Liver (tissue), 9 donors: Measurements from ENCODE around the gene SUPT4H1. TPM values are rescaled to one million over a fixed set of nuclear protein-coding genes. Genes with fewer than 3 reads are reported as not detected.

Source experiments
- DNase-seq: peaks from one replicate; pipeline ENCODE4 v3.0.0-alpha.2; 2017; ENCODE audit warnings: low spot score
- H3K27ac ChIP-seq, 2 donors: one replicate each; pipeline ENCODE4 v1.7.0; 2013; ENCODE audit warnings: inconsistent platforms in 2 of 2, low read length in 2 of 2, control low read depth in 1 of 2, low read depth in 1 of 2, mild to moderate bottlenecking in 1 of 2
- H3K27me3 ChIP-seq, 4 donors: one replicate each; pipeline versions ENCODE4 v1.6.1 to v1.7.0; 2013; ENCODE audit warnings: low read length in 3 of 4, inconsistent platforms in 1 of 4, mild to moderate bottlenecking in 1 of 4, moderate library complexity in 1 of 4; ENCODE audit not compliant: control insufficient read depth in 4 of 4, insufficient read depth in 4 of 4
- H3K36me3 ChIP-seq, 4 donors: one replicate each; pipeline versions ENCODE4 v1.6.1 to v1.7.0; 2013; ENCODE audit warnings: low read length in 3 of 4, mild to moderate bottlenecking in 3 of 4, low read depth in 1 of 4, moderate library complexity in 1 of 4; ENCODE audit not compliant: control insufficient read depth in 4 of 4, insufficient read depth in 3 of 4
- H3K4me1 ChIP-seq, 4 donors: one replicate each; pipeline versions ENCODE4 v1.6.1 to v1.7.0; 2013; ENCODE audit warnings: low read length in 3 of 4, mild to moderate bottlenecking in 3 of 4, moderate library complexity in 1 of 4; ENCODE audit not compliant: control insufficient read depth in 4 of 4, insufficient read depth in 4 of 4
- H3K4me3 ChIP-seq, 3 donors: one replicate each; pipeline versions ENCODE4 v1.6.1 to v1.7.0; 2013; ENCODE audit warnings: low read length in 3 of 3, control low read depth in 1 of 3, low read depth in 1 of 3, mild to moderate bottlenecking in 1 of 3
- H3K9ac ChIP-seq, 2 donors: one replicate each; pipeline ENCODE4 v1.7.0; 2013; ENCODE audit warnings: low read length in 2 of 2, mild to moderate bottlenecking in 2 of 2, moderate library complexity in 2 of 2, control low read depth in 1 of 2, low read depth in 1 of 2
- H3K9me3 ChIP-seq, 4 donors: one replicate each; pipeline versions ENCODE4 v1.6.1 to v1.7.0; 2013; ENCODE audit warnings: low read length in 3 of 4; ENCODE audit not compliant: control insufficient read depth in 4 of 4
- ATF3 ChIP-seq: IDR thresholded peaks from 2 replicates; pipeline ENCODE4 v1.6.1; 2016; ENCODE audit warnings: antibody characterized with exemption
- EGR1 ChIP-seq, 2 donors: IDR thresholded peaks; 2 replicates each; pipeline ENCODE4 v1.6.1; 2016 to 2018; ENCODE audit warnings: antibody characterized with exemption in 2 of 2, low read depth in 2 of 2
- FOXA1 ChIP-seq: IDR thresholded peaks from 2 replicates; pipeline ENCODE4 v1.6.1; 2016; ENCODE audit warnings: antibody characterized with exemption
- FOXA2 ChIP-seq: IDR thresholded peaks from 2 replicates; pipeline ENCODE4 v1.6.1; 2016; ENCODE audit warnings: antibody characterized with exemption
- GABPA ChIP-seq, 2 donors: IDR thresholded peaks in 1 of 2; conservative IDR thresholded peaks in 1 of 2; 2 replicates each; pipeline ENCODE4 v1.6.1; 2016; ENCODE audit warnings: antibody characterized with exemption in 2 of 2, mild to moderate bottlenecking in 1 of 2, moderate library complexity in 1 of 2
- HNF4A ChIP-seq, 2 donors: conservative IDR thresholded peaks; 2 replicates each; pipeline ENCODE4 v1.6.1; 2016; ENCODE audit warnings: antibody characterized with exemption in 2 of 2, mild to moderate bottlenecking in 2 of 2
- HNF4G ChIP-seq: IDR thresholded peaks from 2 replicates; pipeline ENCODE4 v1.6.1; 2016; ENCODE audit warnings: antibody characterized with exemption
- JUND ChIP-seq, 2 donors: IDR thresholded peaks; 2 replicates each; pipeline ENCODE4 v1.6.1; 2016; ENCODE audit warnings: antibody characterized with exemption in 2 of 2
- MAX ChIP-seq: IDR thresholded peaks from 2 replicates; pipeline ENCODE4 v1.6.1; 2016; ENCODE audit warnings: antibody characterized with exemption
- NR2F2 ChIP-seq: IDR thresholded peaks from 2 replicates; pipeline ENCODE4 v1.6.1; 2016; ENCODE audit warnings: antibody characterized with exemption
- RAD21 ChIP-seq, 2 donors: IDR thresholded peaks; 2 replicates each; pipeline ENCODE4 v1.6.1; 2016; ENCODE audit warnings: antibody characterized with exemption in 2 of 2, mild to moderate bottlenecking in 2 of 2
- REST ChIP-seq: IDR thresholded peaks from 2 replicates; pipeline ENCODE4 v1.6.1; 2016; ENCODE audit warnings: antibody characterized with exemption, mild to moderate bottlenecking
- RXRA ChIP-seq, 2 donors: IDR thresholded peaks; 2 replicates each; pipeline ENCODE4 v1.6.1; 2017 to 2018; ENCODE audit warnings: antibody characterized with exemption in 2 of 2, mild to moderate bottlenecking in 1 of 2
- SP1 ChIP-seq: IDR thresholded peaks from 2 replicates; pipeline ENCODE4 v1.6.1; 2018; ENCODE audit warnings: antibody characterized with exemption, mild to moderate bottlenecking
- TAF1 ChIP-seq: conservative IDR thresholded peaks from 2 replicates; pipeline ENCODE4 v1.6.1; 2016; ENCODE audit warnings: antibody characterized with exemption, mild to moderate bottlenecking
- WGBS: extraction: QIAGEN DNeasy Blood & Tissue Kit; methylation state at CpG from one replicate; pipeline ENCODE4 v1.1.7; 2013; 5-methylcytosine and 5-hydroxymethylcytosine counted together
- polyA plus RNA-seq, 2 donors: library from polyadenylated mRNA; stranded (reverse) in 1 of 2; unstranded in 1 of 2; fragments of 200-250 nt in 1 of 2; fragments of >200 nt in 1 of 2; fragmentation: Nextera tagmentation in 1 of 2; extraction: Ambion mirVana in 1 of 2; gene quantifications; one replicate each; pipeline versions ENCODE4 v1.2.1 to v1.2.3, GENCODE V29; 2013 to 2015
- total RNA-seq, 2 donors: library from RNA; depleted of rRNA; stranded (reverse); fragments of >200 nt; gene quantifications; one replicate each; pipeline ENCODE4 v1.2.3, GENCODE V29; 2014
- TF ChIP-seq, protein P1 (sequence below): IDR thresholded peaks from 2 replicates; pipeline ENCODE4 v1.6.1; 2016; ENCODE audit warnings: antibody characterized with exemption
- TF ChIP-seq, protein P2 (sequence below): fragments of 150-350 bp; IDR thresholded peaks from 2 replicates; pipeline ENCODE4 v1.5.1; 2017; ENCODE audit warnings: improper control_type of control experiment, low read depth, low read length; ENCODE audit not compliant: missing input control
- donor health status: healthy.
- donor health status: healthy.
- donor health status: healthy.
- donor health status: healthy.
- donor health status: healthy.

SUPT4H1 gene
- total and polyA plus RNA-seq, 4 donors = 23.3 to 59.1 (median 40.4) TPM

DNA sequence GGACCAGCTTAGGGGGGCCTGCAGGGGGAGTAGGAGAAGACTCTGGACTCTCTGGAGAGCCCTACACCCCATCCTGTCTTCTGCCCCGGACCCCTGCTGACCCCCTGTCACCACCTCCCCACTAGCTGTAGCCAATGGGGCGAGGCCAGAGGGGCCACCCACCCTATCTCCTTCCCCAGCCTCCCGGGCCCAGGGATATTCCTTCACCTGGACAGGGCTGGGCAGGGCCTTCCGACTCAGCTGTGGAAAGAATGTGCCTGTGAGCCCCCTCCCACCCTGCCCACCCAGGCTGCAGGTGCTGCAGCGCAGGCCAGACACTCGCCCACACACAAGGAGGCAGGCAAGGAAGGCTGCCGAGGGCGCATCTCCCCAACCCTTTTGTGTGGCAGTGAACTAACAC, 46.4 kb downstream of the SUPT4H1 start:
- Histone ChIP-seq H3K4me1 (no peaks in the 10 kb centered on the region), H3K4me3 (no peak overlapping the region), H3K36me3 (no peaks in the 10 kb centered on the region), H3K27me3 (no peaks in the 10 kb centered on the region), H3K27ac (no peak overlapping the region), H3K9ac (no peak overlapping the region), H3K9me3 (no peaks in the 10 kb centered on the region)
- peak; percentile 25 for DNase-seq
- 95% methylated on average over 8 of the region's 8 CpGs for WGBS
- TF ChIP-seq HNF4G (no peak), SP1 (no peak), MAX (no peak), RAD21 (IDR thresholded peaks at IDR 0.05) (no peak), TAF1 (no peak), JUND (IDR thresholded peaks at IDR 0.05) (no peak), GABPA (IDR thresholded peaks at IDR 0.05 in 1 of 2, conservative IDR thresholded peaks at IDR 0.05 in 1 of 2) (no peak), ATF3 (no peak), REST (no peak), EGR1 (IDR thresholded peaks at IDR 0.05; ENCODE audit: low read depth in 2 of 2) (no peak), NR2F2 (no peak), FOXA1 (no peak), FOXA2 (no peak), HNF4A (conservative IDR thresholded peaks at IDR 0.05) (no peak), RXRA (IDR thresholded peaks at IDR 0.05) (no peak)
- TF ChIP-seq, protein P1, sequence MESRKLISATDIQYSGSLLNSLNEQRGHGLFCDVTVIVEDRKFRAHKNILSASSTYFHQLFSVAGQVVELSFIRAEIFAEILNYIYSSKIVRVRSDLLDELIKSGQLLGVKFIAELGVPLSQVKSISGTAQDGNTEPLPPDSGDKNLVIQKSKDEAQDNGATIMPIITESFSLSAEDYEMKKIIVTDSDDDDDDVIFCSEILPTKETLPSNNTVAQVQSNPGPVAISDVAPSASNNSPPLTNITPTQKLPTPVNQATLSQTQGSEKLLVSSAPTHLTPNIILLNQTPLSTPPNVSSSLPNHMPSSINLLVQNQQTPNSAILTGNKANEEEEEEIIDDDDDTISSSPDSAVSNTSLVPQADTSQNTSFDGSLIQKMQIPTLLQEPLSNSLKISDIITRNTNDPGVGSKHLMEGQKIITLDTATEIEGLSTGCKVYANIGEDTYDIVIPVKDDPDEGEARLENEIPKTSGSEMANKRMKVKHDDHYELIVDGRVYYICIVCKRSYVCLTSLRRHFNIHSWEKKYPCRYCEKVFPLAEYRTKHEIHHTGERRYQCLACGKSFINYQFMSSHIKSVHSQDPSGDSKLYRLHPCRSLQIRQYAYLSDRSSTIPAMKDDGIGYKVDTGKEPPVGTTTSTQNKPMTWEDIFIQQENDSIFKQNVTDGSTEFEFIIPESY = no peak
- TF ChIP-seq, protein P2, sequence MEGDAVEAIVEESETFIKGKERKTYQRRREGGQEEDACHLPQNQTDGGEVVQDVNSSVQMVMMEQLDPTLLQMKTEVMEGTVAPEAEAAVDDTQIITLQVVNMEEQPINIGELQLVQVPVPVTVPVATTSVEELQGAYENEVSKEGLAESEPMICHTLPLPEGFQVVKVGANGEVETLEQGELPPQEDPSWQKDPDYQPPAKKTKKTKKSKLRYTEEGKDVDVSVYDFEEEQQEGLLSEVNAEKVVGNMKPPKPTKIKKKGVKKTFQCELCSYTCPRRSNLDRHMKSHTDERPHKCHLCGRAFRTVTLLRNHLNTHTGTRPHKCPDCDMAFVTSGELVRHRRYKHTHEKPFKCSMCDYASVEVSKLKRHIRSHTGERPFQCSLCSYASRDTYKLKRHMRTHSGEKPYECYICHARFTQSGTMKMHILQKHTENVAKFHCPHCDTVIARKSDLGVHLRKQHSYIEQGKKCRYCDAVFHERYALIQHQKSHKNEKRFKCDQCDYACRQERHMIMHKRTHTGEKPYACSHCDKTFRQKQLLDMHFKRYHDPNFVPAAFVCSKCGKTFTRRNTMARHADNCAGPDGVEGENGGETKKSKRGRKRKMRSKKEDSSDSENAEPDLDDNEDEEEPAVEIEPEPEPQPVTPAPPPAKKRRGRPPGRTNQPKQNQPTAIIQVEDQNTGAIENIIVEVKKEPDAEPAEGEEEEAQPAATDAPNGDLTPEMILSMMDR = no peak
